Measurements from ENCODE around the gene PCDHB14. TPM values are rescaled to one million over a fixed set of nuclear protein-coding genes. Genes with fewer than 3 reads are reported as not detected.

PCDHB14 gene
- 0.20 and 0.30 TPM in 2 replicates for total RNA-seq

DNA sequence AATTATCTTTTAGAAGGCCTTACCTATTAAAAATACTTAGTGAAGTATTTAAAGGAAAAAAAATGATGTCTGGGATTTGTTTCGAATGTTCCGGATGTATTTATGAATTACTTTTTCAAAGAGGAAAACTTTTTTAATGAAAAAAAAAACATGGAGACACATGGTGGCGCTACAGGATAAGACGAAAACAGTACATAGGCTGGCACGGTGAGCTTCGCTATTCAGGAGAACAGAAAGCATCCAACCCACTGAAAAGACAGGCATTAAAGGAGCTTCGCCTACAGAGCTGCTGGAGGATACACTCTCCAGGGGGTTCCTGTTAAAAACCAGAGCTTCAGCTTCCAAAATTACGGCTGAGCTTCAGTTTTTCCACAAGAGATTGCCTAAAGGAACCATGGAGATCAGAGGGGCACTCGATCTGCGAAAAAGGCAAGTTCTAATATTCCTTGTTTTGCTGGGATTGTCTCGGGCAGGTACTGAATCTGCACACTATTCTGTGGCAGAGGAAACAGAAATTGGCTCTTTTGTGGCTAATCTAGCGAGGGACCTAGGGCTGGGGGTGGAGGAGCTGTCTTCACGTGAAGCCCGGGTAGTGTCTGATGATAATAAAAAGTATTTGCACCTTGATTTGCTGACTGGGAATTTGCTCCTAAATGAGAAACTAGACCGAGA is at the start of gene PCDHB14:
TSS of gene PCDHB14 (plus strand) at position 232 of the 672 bp plus-strand sequence. CDS start at position 395, 163 bp downstream.

DNA sequence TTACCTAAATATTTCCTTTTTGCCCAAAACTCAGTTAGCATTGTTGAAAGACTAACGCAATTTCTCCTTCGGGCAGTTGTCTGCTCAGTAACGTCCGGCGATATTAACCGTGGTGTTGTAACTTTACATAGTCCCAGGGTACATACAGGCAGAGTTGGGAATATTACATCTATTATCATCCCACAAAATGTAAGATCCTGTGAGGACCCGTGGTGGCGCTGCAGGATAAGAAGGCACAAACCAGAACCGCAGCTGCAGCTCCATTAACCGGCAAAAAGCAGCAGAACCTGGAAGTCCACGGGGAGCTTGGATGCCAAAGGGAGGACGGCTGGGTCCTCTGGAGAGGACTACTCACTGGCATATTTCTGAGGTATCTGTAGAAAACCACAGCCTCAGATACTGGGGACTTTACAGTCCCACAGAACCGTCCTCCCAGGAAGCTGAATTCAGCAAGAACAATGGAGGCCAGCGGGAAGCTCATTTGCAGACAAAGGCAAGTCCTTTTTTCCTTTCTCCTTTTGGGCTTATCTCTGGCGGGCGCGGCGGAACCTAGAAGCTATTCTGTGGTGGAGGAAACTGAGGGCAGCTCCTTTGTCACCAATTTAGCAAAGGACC is 45.5 kb upstream of the PCDHB14 start, which contains the start of gene PCDHB8:
TSS of gene PCDHB8 (plus strand) at position 214 of the 615 bp plus-strand sequence. CDS start at position 459, 245 bp downstream.

DNA sequence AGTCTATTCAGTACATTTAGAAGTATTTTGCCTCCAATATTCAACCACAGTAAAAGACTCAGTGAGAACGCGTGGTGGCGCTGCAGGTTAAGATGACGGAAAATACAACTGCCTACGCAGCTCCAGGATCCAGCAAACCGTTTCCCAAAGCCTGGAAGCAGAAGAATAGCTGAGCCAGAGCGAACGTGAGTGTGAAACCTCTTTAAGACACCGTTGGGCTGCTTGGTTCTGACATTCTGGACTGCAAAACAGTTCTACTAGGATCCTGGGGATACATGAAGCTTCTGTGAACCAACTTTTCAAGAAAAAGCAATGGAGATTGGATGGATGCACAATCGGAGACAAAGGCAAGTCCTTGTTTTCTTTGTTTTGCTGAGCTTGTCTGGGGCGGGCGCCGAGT is 40.9 kb upstream of the PCDHB14 start, which contains the start of gene PCDHB16:
TSS of gene PCDHB16 (plus strand) at position 140 of the 400 bp plus-strand sequence. CDS start at position 313, 173 bp downstream.

DNA sequence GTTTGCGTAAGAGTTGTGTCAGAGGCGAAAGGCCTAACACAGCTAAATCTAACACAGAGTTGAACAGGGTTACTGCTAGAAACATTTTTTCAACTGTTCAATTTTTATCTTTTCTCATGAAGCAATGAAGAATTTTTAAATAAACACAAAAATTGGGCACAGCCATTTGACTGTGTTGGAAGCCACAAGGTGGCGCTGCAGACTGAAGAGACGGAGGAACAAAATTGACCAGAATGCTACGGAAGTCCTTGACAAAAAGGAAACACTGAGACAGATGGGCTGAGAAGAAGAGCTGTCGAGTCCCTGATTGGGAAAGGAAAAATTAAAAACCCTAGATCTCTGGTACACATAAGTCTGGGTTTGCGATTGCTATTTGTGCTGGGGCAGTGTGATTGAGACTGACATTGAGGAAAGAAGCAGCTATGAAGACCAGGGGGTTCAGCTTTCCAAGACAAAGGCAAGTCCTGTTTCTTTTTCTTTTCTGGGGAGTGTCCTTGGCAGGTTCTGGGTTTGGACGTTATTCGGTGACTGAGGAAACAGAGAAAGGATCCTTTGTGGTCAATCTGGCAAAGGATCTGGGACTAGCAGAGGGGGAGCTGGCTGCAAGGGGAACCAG is 36.1 kb upstream of the PCDHB14 start, which contains the start of gene PCDHB9:
TSS of gene PCDHB9 (plus strand) at position 265 of the 616 bp plus-strand sequence. CDS start at position 423, 158 bp downstream.

DNA sequence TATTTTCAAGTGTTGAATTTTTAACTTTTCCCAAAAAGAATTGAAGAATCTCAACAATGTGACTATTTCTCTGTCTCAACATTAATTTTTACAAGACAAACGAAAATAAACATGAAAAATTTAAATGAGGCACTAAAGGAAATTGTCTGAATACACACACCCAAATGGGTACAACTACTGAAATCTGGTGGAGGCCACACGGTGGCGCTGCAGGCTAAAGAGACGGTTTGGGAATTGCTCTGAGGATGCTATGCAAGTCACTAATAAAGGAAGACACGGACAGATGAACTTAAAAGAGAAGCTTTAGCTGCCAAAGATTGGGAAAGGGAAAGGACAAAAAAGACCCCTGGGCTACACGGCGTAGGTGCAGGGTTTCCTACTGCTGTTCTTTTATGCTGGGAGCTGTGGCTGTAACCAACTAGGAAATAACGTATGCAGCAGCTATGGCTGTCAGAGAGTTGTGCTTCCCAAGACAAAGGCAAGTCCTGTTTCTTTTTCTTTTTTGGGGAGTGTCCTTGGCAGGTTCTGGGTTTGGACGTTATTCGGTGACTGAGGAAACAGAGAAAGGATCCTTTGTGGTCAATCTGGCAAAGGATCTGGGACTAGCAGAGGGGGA is 30.9 kb upstream of the PCDHB14 start, which contains the start of gene PCDHB10:
TSS of gene PCDHB10 (plus strand) at position 244 of the 616 bp plus-strand sequence. CDS start at position 444, 200 bp downstream.

DNA sequence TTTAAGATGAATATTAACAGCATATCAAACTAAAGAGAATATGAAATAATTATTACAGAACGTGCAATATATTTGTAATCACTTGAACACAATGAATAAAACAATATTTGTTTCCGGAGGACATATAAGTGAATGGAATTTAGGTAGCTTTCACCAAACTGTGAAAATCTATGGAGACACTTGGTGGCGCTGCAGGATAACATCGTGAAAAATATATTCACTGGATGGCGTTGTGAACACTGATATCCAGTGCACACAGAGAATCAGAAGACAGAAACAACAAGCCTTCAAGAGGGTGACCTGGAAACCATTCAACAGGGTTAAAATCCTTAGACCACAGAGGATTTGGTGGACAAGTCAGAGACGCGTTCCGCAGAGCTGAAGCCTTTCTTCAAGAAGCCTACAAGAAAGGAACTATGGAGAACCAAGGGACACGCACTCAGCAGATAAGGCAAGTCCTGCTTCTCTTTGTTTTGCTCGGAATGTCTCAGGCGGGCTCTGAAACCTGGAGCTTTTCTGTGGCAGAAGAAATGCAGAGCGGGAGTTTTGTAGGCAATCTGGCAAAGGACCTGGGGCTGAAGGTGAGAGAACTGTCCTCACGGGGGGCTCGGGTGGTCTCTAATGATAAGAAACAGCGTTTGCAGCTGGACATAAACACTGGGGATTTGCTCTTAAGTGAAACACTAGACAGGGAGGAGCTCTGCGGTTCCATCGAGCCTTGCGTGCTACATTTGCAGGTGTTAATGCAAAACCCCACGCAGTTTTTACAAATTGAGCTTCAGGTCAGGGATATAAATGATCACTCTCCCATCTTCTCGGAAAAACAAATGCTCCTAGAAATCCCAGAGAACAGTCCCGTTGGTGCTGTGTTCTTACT is 23.5 kb upstream of the PCDHB14 start, which contains the start of gene PCDHB11:
TSS of gene PCDHB11 (plus strand) at position 269 of the 877 bp plus-strand sequence. CDS start at position 417, 148 bp downstream.

DNA sequence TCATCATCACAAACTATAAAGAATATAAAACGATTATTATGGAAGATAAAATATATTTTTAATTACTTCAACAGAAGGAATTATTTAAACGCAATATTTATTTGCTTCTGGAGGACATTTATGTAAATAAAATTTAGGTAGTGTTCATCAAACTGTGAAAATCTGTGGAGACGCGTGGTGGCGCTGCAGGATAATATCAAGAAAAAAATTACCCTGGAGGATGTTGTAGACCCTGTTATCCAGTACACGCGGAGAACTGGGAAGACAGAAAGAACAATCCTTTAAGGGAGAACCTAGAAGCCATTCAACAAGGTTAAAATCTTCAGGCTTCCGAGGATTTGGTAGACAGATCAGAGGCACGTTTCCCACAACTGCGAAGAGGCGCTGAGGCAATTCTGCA is 14.7 kb upstream of the PCDHB14 start, which contains the start of gene PCDHB12:
TSS of gene PCDHB12 (plus strand) at position 242 of the 400 bp plus-strand sequence. CDS start 189 bp downstream, outside the sequence.

DNA sequence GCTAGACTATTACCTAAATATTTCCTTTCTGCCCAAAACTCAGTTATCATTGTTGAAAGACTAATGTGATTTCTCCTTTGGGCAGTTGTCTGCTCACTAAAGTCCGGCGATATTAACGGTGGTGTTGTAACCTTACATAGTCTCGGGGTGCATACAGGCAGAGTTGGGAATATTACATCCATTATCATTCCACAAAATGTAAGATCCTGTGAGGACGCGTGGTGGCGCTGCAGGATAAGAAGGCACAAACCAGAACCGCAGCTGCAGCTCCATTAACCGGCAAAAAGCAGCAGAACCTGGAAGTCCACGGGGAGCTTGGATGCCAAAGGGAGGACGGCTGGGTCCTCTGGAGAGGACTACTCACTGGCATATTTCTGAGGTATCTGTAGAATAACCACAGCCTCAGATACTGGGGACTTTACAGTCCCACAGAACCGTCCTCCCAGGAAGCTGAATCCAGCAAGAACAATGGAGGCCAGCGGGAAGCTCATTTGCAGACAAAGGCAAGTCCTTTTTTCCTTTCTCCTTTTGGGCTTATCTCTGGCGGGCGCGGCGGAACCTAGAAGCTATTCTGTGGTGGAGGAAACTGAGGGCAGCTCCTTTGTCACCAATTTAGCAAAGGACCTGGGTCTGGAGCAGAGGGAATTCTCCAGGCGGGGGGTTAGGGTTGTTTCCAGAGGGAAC is 9.3 kb upstream of the PCDHB14 start, which contains the start of gene PCDHB13:
TSS of gene PCDHB13 (plus strand) at position 264 of the 684 bp plus-strand sequence. CDS start at position 469, 205 bp downstream.

DNA sequence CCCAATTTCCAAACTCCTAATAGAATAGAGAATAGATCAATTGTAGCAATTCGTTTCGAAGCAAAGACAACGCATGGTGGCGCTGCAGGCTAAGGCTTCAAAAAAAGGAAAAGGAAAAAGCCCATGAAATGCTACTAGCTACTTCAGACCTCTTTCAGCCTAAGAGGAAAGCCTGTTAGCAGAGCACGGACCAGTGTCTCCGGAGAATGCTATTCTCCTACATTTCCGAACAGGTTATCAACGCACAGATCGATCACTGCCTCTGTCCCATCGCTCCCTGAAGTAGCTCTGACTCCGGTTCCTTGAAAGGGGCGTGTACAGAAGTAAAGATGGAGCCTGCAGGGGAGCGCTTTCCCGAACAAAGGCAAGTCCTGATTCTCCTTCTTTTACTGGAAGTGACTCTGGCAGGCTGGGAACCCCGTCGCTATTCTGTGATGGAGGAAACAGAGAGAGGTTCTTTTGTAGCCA is 22.1 kb downstream of the PCDHB14 start, which contains the start of gene PCDHB15:
TSS of gene PCDHB15 (plus strand) at position 146 of the 468 bp plus-strand sequence. CDS start at position 330, 184 bp downstream.

Other genes starting within 250 kb of the PCDHB14 start
- not detected in 2 replicates for gene PCDHB1, start 172.0 kb upstream of the PCDHB14 start, total RNA-seq
- gene PCDHB2, start 128.7 kb upstream of the PCDHB14 start, total RNA-seq, result 0.40 and 1.7 TPM in 2 replicates
- 0.30 and 0.47 TPM in 2 replicates for gene PCDHB3, start 122.9 kb upstream of the PCDHB14 start, total RNA-seq
- 0.07 and 0.10 TPM in 2 replicates for gene PCDHB4, start 101.5 kb upstream of the PCDHB14 start, total RNA-seq
- 0.15 and 0.47 TPM in 2 replicates for gene PCDHB5, start 88.1 kb upstream of the PCDHB14 start, total RNA-seq
- gene PCDHB6, start 73.3 kb upstream of the PCDHB14 start, total RNA-seq, result not detected in 2 replicates
- gene PCDHB7, start 50.7 kb upstream of the PCDHB14 start, total RNA-seq, result 0.05 and 0.07 TPM in 2 replicates
- 0.25 TPM in 1 of 2 replicates, not detected in the other for gene PCDHB8, start 45.6 kb upstream of the PCDHB14 start, total RNA-seq
- gene PCDHB16, start 41.0 kb upstream of the PCDHB14 start, total RNA-seq, result under 0.01 and 0.25 TPM in 2 replicates
- gene PCDHB9, start 36.2 kb upstream of the PCDHB14 start, total RNA-seq, result 0.15 and 0.27 TPM in 2 replicates
- 0.53 and 0.59 TPM in 2 replicates for gene PCDHB10, start 31.0 kb upstream of the PCDHB14 start, total RNA-seq
- not detected in 2 replicates for gene PCDHB11, start 23.7 kb upstream of the PCDHB14 start, total RNA-seq
- gene PCDHB12, start 14.6 kb upstream of the PCDHB14 start, total RNA-seq, result 0.05 and 0.13 TPM in 2 replicates
- 0.30 and 0.33 TPM in 2 replicates for gene PCDHB13, start 9.4 kb upstream of the PCDHB14 start, total RNA-seq
- gene PCDHB15, start 22.1 kb downstream of the PCDHB14 start, total RNA-seq, result 0.15 and 0.40 TPM in 2 replicates
- 0.15 TPM in 1 of 2 replicates, not detected in the other for gene SLC25A2, start 80.7 kb downstream of the PCDHB14 start, total RNA-seq
- 44.8 and 50.7 TPM in 2 replicates for gene TAF7, start 97.4 kb downstream of the PCDHB14 start, total RNA-seq
- gene PCDHGA1, start 107.2 kb downstream of the PCDHB14 start, total RNA-seq, result 0.20 and 0.59 TPM in 2 replicates
- gene PCDHGA2, start 115.4 kb downstream of the PCDHB14 start, total RNA-seq, result 0.73 and 0.79 TPM in 2 replicates
- 0.13 and 0.49 TPM in 2 replicates for gene PCDHGA3, start 120.5 kb downstream of the PCDHB14 start, total RNA-seq
- 0.44 and 0.60 TPM in 2 replicates for gene PCDHGB1, start 126.8 kb downstream of the PCDHB14 start, total RNA-seq
- gene PCDHGA4, start 131.7 kb downstream of the PCDHB14 start, total RNA-seq, result 2.8 and 3.9 TPM in 2 replicates
- 2.9 and 3.3 TPM in 2 replicates for gene PCDHGB2, start 136.7 kb downstream of the PCDHB14 start, total RNA-seq
- gene PCDHGA5, start 140.8 kb downstream of the PCDHB14 start, total RNA-seq, result 0.53 and 0.79 TPM in 2 replicates
- gene PCDHGB3, start 146.9 kb downstream of the PCDHB14 start, total RNA-seq, result 0.67 and 1.4 TPM in 2 replicates
- gene PCDHGA6, start 150.5 kb downstream of the PCDHB14 start, total RNA-seq, result 0.73 and 1.2 TPM in 2 replicates
- 0.80 and 1.1 TPM in 2 replicates for gene PCDHGA7, start 159.4 kb downstream of the PCDHB14 start, total RNA-seq
- gene PCDHGB4, start 164.4 kb downstream of the PCDHB14 start, total RNA-seq, result 3.3 and 4.2 TPM in 2 replicates
- gene PCDHGA8, start 169.3 kb downstream of the PCDHB14 start, total RNA-seq, result 0.15 and 0.33 TPM in 2 replicates
- 7.9 and 8.3 TPM in 2 replicates for gene PCDHGB5, start 174.6 kb downstream of the PCDHB14 start, total RNA-seq
- 1.2 and 1.8 TPM in 2 replicates for gene PCDHGA9, start 179.4 kb downstream of the PCDHB14 start, total RNA-seq
- 0.73 and 1.2 TPM in 2 replicates for gene PCDHGB6, start 184.7 kb downstream of the PCDHB14 start, total RNA-seq
- 1.7 and 2.6 TPM in 2 replicates for gene PCDHGA10, start 189.6 kb downstream of the PCDHB14 start, total RNA-seq
- 3.1 and 5.3 TPM in 2 replicates for gene PCDHGB7, start 194.3 kb downstream of the PCDHB14 start, total RNA-seq
- 4.4 and 4.6 TPM in 2 replicates for gene PCDHGA11, start 197.7 kb downstream of the PCDHB14 start, total RNA-seq
- 4.7 and 5.9 TPM in 2 replicates for gene PCDHGA12, start 207.2 kb downstream of the PCDHB14 start, total RNA-seq

All from mammary microvascular endothelial cell (primary cell).